ENCODE results near the gene NIPSNAP3A.

- TF ChIP-seq CTCF (IDR thresholded peaks at IDR 0.05) (no peak), POLR2A (IDR thresholded peaks at IDR 0.05) (no peak)
Measured at GRCh38 chr9:104711604-104712003, 35.9 kb upstream of the NIPSNAP3A start.
